Measurements from ENCODE around the gene LRRN4.

Gene LRRN4

DNA sequence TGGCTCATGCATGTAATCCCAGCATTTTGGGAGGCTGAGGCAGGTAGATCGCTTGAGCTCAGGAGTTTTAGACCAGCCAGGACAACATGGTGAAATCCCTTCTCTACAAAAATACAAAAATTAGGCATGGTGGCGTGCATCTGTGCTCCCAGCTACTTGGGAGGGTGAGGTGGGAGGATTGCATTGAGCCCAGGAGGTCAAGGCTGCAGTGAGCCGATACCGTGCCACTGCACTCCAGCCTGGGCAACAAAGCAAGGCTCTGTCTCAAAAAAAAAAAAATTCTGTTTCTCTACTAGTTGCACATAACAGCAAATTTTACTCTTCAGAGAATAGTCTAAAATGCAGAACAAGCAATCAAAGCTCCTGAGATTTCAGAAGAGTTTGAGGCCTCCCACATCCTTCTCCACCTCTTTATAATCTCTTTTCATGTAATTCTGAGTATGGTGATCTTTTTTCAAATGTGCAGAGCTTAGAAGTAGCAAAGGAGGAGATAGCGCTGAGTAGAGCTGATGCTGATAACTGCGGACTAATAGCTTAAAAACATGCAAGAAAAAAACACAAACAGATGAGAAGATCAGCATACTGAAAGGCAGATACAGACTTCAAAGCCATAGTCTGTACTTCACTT, 23.3 kb downstream of the LRRN4 start:
- DNase-seq (ENCODE audit: low spot score) = no peak
- TF ChIP-seq CTCF (IDR thresholded peaks at IDR 0.05; ENCODE audit: extremely low read depth, missing control alignments) = no peak

- no peak for TF ChIP-seq CTCF (IDR thresholded peaks at IDR 0.05; ENCODE audit: extremely low read depth, missing control alignments)
- no peak for DNase-seq (ENCODE audit: low spot score)
Observed at GRCh38 chr20:6029538-6029937, 24.3 kb downstream of the LRRN4 start.

GRCh38 chr20:6028818-6029217, 25.0 kb downstream of the LRRN4 start:
- no peak for TF ChIP-seq CTCF (IDR thresholded peaks at IDR 0.05; ENCODE audit: extremely low read depth, missing control alignments)
- no peak for DNase-seq (ENCODE audit: low spot score)

- DNase-seq (ENCODE audit: low spot score) = no peak
- TF ChIP-seq CTCF (IDR thresholded peaks at IDR 0.05; ENCODE audit: extremely low read depth, missing control alignments) = no peak
Observed at GRCh38 chr20:6026051-6026450, 27.8 kb downstream of the LRRN4 start.

DNA sequence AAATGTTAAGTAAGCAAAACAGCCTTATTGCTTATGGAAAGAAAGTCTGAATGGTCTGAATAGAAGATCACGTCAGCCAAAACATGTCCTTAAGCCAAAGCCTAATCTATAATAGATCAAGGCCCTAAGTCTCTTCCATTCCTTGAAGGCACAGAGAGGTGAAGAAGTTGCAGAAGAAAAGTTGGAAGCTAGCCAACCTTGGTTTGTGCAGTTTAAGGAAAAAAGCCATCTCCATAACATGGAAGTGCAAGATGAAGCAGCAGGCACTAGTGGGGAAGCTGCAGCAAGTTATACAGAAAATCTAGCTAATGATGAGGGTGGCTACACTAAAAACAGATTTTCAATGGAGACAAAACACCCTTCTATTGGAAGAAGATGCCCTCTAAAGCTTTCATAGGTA, 29.1 kb downstream of the LRRN4 start:
- no peak for TF ChIP-seq CTCF (IDR thresholded peaks at IDR 0.05; ENCODE audit: extremely low read depth, missing control alignments)
- no peak for DNase-seq (ENCODE audit: low spot score)

GRCh38 chr20:6017880-6018279, 36.0 kb downstream of the LRRN4 start:
- TF ChIP-seq CTCF (IDR thresholded peaks at IDR 0.05; ENCODE audit: extremely low read depth, missing control alignments) = no peak

DNA sequence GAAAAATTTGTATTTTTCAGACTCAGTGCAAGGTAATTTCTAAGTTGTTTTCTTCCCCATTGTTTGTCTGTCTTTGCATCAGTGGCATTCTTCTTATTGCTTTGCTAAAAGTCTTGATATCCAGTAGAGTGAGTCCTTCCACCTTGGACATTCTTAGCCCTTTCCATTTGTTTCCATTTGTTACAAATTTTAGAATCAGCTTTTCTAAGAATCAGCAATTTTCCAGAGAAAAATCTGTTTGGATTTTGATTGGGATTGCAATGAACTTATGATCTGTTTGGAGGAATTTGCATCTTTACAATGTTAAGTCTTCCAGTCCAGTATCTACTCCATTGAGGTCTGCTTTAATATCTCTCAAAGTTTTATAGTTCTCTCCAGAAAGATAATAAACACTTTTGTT, 36.4 kb downstream of the LRRN4 start:
- TF ChIP-seq CTCF (IDR thresholded peaks at IDR 0.05; ENCODE audit: extremely low read depth, missing control alignments) = no peak
- DNase-seq (ENCODE audit: low spot score) = no peak

More at GRCh38 chr20:6017880-6018279, 36.0 kb downstream of the LRRN4 start:
- DNase-seq (ENCODE audit: low spot score) = no peak

All from GM20000 (cell line).